Tibial nerve (tissue), 4 donors: ENCODE results near the gene GPC5. TPM values are rescaled to one million over a fixed set of nuclear protein-coding genes. Genes with fewer than 3 reads are reported as not detected.

ENCODE experiments used
- DNase-seq, 2 donors: peaks; one replicate each; pipeline ENCODE4 v3.0.0-alpha.2; 2019; ENCODE audit warnings: low spot score in 2 of 2
- H3K27ac ChIP-seq, 4 donors: fragments of 200-600 bp; sonication (generic) in 3 of 4; one replicate each; pipeline ENCODE4 v1.5.1; 2017 to 2019; ENCODE audit warnings: mild to moderate bottlenecking in 1 of 4
- H3K27me3 ChIP-seq, 2 donors: fragments of 200-600 bp; sonication (generic) in 1 of 2; one replicate each; pipeline versions ENCODE4 v1.5.1 to v1.6.0; 2017 to 2019
- H3K36me3 ChIP-seq, 3 donors: fragments of 200-600 bp; sonication (generic); one replicate each; pipeline ENCODE4 v1.5.1; 2018 to 2019
- H3K4me1 ChIP-seq, 4 donors: fragments of 200-600 bp; sonication (generic) in 3 of 4; one replicate each; pipeline ENCODE4 v1.5.1; 2017 to 2019
- H3K4me3 ChIP-seq, 4 donors: fragments of 200-600 bp; sonication (generic) in 3 of 4; one replicate each; pipeline ENCODE4 v1.5.1; 2017 to 2019; ENCODE audit warnings: mild to moderate bottlenecking in 1 of 4, moderate library complexity in 1 of 4
- H3K9me3 ChIP-seq, 4 donors: fragments of 200-600 bp; sonication (generic) in 3 of 4; one replicate each; pipeline ENCODE4 v1.5.1; 2017 to 2019
- CTCF ChIP-seq, 5 experiments: fragments of 200-600 bp in 3 of 5; fragments of 450-650 bp in 2 of 5; sonication (generic) in 3 of 5; IDR thresholded peaks; one replicate each; pipeline ENCODE4 v1.5.1; 2016 to 2019; ENCODE audit warnings: antibody characterized with exemption in 5 of 5, mild to moderate bottlenecking in 3 of 5, moderate library complexity in 2 of 5
- EP300 ChIP-seq, 2 donors: sonication (generic); formaldehyde crosslinking; IDR thresholded peaks; one replicate each; pipeline ENCODE4 v1.6.1; 2017; ENCODE audit warnings: antibody characterized with exemption in 2 of 2, mild to moderate bottlenecking in 1 of 2
- POLR2A ChIP-seq, 2 donors: fragments of 450-650 bp; IDR thresholded peaks; one replicate each; pipeline ENCODE4 v1.6.1; 2017; ENCODE audit warnings: antibody characterized with exemption in 2 of 2, mild to moderate bottlenecking in 2 of 2, moderate library complexity in 2 of 2
- WGBS, 2 donors: methylation state at CpG; one replicate each; pipeline ENCODE4 v1.1.5; 2018; 5-methylcytosine and 5-hydroxymethylcytosine counted together
- total RNA-seq, 4 donors: library from RNA; depleted of rRNA; stranded (reverse); fragments of >200 nt; gene quantifications; one replicate each; pipeline ENCODE4 v1.1.0, GENCODE V29; 2016

GPC5 gene
- total RNA-seq, 4 donors from 2014 or later = 3.7 to 5.7 (median 4.2) TPM; not detected in 1

DNA sequence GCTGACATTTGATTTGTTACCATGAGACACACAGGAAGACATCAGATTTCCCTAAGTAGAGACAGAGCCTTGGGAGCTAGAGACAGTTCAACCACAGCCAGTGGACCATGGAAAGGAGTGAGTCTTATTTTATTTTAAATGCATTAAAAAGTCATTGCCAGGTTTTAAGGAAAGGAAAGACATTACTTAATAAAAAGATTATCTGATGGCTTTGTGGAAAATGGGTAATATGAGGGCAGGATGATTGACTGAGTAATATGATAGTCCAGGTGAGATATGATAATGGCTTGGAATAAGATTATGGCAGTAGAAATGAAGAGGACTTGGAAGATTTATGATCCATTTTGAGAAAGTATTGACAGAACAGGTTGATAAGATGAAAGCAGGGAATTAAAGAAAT is 580.1 kb downstream of the GPC5 start:
- Histone ChIP-seq H3K27ac (no peak overlapping the region), H3K4me3 (no peak overlapping the region), H3K4me1 (no peaks in the 10 kb centered on the region), H3K36me3 (no peaks in the 10 kb centered on the region), H3K9me3 (peaks cover 0 to 15% (median 0%) of the 10 kb centered on the region in 4 donors), H3K27me3 (no peaks in the 10 kb centered on the region)
- TF ChIP-seq POLR2A (IDR thresholded peaks at IDR 0.05) (no peak), CTCF (IDR thresholded peaks at IDR 0.05) (no peak), EP300 (IDR thresholded peaks at IDR 0.05) (no peak)
- no peak for DNase-seq

DNA sequence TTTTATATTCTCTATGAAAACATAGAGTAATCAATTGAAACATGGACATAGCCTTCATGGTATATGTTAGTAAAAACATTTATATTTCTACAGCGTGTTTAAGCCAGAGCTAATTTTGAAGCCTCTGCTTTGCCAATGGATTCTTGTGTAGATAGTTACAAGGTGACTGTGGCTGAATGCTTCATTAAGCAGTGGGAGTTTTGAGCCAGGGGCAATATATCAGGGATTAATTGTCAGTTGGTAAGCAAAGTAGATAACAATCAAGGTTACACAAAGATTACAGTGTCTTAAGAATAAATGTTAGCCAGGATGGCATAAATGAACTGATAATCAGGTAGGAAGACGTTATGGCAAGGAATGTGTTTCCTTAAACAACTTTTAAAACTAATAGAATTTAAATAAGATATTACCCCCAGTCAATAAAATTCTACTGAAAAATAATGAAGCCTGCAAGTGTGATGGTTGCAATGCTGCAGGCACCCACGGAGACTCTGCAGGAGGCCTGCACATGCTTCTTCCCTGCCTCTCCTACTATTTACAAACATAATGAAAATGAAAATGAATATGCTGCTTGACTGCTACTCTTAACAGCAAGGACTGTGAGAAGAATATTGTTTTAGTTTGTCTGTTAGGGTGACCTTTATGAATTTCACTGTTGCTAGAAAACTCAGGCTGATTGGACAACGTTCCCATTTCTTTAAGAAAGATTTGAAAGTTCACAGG is 588.5 kb downstream of the GPC5 start:
- TF ChIP-seq CTCF (IDR thresholded peaks at IDR 0.05) (no peak), EP300 (IDR thresholded peaks at IDR 0.05) (no peak), POLR2A (IDR thresholded peaks at IDR 0.05) (no peak)
- DNase-seq = no peak
- no peaks in the 10 kb centered on the region for H3K9me3 ChIP-seq
- 62 to 63% methylated on average over 4 of the region's 4 CpGs for WGBS, 2 donors
- no peak overlapping the region for H3K27ac ChIP-seq
- no peaks in the 10 kb centered on the region for H3K4me1 ChIP-seq
- no peaks in the 10 kb centered on the region for H3K36me3 ChIP-seq
- H3K27me3 ChIP-seq = no peaks in the 10 kb centered on the region
- H3K4me3 ChIP-seq = no peak overlapping the region

DNA sequence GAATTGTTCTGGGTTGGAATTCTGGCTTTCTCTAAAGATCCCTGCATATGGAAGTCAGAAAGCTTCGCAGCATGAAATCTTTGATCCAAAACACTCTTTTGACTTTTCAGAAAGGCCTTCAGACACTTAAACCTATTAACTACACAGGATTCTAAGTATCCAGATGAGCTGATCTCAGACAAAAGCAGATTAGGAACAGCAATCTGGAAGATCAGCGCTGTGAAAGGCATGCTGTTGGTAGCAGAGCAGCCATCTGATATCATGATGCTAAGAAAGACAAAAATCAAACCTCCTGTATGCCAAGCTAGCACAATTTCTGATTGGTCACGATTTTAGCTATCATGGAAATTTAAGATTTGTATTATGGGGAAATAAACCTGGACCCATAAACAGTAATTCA is 589.9 kb downstream of the GPC5 start:
- H3K4me1 ChIP-seq = no peaks in the 10 kb centered on the region
- DNase-seq = no peak
- H3K4me3 ChIP-seq = no peak overlapping the region
- no peaks in the 10 kb centered on the region for H3K9me3 ChIP-seq
- WGBS, 2 donors = 71 to 74% methylated on average over 3 of the region's 3 CpGs
- no peaks in the 10 kb centered on the region for H3K27me3 ChIP-seq
- H3K36me3 ChIP-seq = no peaks in the 10 kb centered on the region
- H3K27ac ChIP-seq = no peak overlapping the region
- TF ChIP-seq EP300 (IDR thresholded peaks at IDR 0.05) = no peak
- TF ChIP-seq CTCF (IDR thresholded peaks at IDR 0.05) = no peak
- TF ChIP-seq POLR2A (IDR thresholded peaks at IDR 0.05) = no peak

DNA sequence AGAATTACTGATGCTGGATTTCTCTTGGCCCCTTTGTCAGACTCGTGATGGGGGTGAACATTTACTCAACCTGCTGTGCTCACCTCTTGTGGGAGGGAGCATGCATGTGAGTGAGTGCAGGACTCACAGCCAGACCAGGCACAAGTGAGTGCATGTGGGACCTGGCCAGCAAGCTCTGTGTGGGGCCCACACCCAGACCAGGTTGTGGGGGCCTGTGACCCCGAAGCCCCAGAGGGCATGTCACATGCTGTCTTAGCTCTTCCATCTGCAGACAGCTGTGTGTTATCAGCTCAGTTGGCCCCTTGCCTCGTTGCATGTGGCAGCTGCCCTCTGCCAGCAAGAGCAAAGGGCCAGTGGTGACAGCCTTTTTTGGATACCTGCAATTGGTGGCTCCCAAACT is 614.4 kb downstream of the GPC5 start:
- no peak for DNase-seq

More for the DNA sequence above, 614.4 kb downstream of the GPC5 start:
- Histone ChIP-seq H3K9me3 (peaks cover 0 to 8% (median 0%) of the 10 kb centered on the region in 4 donors), H3K27me3 (no peaks in the 10 kb centered on the region), H3K36me3 (no peaks in the 10 kb centered on the region), H3K4me1 (no peaks in the 10 kb centered on the region), H3K4me3 (no peak overlapping the region), H3K27ac (no peak overlapping the region)
- 76 to 84% methylated on average over 2 to 3 of the region's 3 CpGs for WGBS, 2 donors
- TF ChIP-seq CTCF (IDR thresholded peaks at IDR 0.05) = no peak
- no peak for TF ChIP-seq EP300 (IDR thresholded peaks at IDR 0.05)
- no peak for TF ChIP-seq POLR2A (IDR thresholded peaks at IDR 0.05)
